ENCODE measurements around the gene DPY19L1.
A peak's percentile ranks its signal among the peaks of the same experiment; 100 is the strongest.
"Not testable (repeated sequence)": the region's sequence is repeated elsewhere in the genome, so short reads cannot be mapped to it uniquely, and the experiment has no call there.

DPY19L1 gene

DNA sequence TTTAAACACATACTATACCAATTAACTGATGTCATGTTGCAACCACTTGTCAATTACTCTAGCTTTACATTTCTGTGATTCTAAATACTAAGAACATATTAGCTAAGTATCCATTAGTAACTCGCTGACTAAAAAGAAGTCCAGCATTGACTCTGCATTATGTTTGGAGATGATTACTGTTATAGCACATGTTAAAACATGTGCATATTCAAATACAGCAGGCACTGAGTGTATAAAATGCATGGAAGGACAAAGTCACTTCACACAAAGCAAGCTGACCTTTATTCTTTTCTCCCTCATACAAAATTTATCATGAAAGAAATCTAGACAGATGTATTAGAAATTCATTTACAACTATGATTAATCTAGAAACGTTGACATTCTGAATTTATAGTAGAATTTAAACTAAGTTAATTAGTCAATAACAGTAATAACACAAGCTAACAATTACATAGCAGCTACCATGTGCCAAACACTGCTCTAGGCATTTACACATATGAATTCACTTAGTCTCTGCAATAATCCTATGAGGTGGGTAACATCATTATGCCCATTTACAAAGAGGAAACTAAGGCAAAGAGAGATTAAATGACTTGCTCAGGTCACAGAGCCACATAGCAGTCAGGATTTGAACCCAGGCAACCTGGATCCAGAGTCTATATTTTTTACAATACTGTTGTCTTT, 48.7 kb downstream of the DPY19L1 start:
- not testable (repeated sequence) for DNase-seq (ENCODE audit: low read depth)

DNA sequence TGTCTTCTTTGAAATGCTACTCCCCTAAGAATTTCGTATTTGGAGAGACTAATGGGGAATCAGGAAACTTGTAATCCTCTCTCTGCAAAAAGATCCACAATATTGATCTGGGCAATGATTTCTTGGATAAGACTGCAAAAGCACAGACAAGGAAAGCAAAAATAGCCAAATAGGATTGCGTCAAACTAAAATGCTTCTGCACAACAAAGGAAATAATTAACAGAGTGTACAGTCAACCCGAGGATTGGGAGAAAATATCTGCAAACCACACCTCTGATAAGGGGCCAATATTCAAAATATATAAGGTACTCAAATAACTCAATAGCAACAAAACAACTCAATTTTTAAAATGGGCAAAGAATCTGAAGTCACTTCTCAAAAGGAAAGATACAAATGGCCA, 52.1 kb downstream of the DPY19L1 start:
- DNase-seq (ENCODE audit: low read depth), result not testable (repeated sequence)

DNA sequence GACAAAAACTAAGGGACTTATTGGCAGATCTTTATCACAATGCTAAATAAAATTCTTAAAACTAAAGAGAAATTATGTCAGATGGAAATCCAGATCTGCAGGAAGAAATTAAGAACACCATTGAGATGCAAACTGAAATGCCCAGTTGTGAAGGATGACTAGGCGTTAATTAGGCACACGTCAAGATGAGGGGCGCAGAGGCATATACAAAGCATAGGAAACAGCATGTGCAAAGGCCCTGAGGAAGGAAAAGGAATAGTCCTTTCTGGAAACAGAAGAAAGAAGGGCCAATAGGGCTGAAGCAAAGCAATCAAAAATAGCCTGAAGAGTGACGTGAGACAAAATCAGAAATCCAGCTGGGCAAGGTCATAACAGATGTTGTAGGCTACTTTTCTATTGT, 53.1 kb downstream of the DPY19L1 start:
- DNase-seq (ENCODE audit: low read depth), result not testable (repeated sequence)

DNA sequence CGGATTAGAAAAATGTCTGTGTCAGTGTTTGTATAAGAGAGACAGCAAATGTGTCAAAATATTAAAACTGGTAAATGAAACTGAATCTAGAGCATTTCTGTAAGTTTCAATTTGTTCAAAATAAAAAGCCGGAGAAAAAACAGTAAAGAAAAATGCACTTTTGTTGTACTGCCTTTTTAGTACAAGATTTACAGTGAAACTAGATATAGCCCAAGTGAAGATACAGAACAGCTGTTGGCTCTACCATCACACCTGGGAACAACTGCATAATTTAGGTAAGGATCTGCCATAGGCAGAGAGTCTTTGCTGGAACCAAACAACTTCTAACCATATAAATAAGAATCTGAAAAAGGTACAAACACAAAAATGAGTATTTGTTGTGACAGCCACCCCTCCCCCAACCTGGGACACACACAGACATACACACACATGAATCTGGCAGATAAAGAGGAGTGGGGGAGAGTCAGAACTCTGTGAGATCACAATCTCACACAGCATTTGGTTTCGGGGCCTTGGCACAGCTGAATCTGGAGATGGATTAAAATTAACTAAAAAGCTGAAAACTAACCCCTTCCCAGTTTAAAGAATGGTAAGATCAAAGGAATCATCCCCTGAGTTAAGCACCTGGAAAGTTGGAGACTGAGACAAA, 54.8 kb downstream of the DPY19L1 start:
- DNase-seq (ENCODE audit: low read depth), result no peak

DNA sequence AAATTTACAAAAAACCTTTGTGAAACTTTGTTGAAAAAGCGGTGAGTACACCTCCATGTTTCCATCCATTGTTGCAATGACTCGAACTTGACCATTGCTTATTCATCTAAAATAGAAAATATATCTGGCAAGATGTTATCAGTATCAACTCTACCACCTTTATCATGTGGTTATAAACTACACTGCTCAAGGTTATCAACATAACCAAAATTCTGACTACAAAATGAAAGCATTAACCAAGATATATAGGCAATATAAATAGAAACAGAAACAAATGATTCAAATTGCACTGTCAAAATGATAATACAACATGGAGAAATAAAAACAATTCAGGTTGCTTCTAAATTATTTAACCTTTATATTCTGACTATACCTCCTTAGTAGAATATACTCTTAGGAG, 58.2 kb downstream of the DPY19L1 start:
- not testable (repeated sequence) for DNase-seq (ENCODE audit: low read depth)

DNA sequence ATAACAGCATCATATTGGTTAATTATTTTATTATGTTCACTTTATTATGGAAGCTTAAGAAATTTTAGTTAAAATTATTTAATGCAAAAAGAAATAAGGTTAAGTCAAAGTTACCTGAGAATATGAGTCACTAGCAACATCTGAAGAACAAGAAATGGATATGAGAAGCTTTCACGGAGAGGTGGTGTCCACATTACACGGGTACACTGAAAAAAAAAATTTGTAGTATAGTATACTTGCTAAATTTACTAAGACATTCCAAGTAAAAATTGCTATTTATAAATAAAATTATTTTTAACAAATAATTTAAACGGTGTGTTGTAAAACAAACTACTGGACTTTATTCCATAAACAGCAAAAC, 63.9 kb downstream of the DPY19L1 start:
- DNase-seq (ENCODE audit: low read depth), result no peak

DNA sequence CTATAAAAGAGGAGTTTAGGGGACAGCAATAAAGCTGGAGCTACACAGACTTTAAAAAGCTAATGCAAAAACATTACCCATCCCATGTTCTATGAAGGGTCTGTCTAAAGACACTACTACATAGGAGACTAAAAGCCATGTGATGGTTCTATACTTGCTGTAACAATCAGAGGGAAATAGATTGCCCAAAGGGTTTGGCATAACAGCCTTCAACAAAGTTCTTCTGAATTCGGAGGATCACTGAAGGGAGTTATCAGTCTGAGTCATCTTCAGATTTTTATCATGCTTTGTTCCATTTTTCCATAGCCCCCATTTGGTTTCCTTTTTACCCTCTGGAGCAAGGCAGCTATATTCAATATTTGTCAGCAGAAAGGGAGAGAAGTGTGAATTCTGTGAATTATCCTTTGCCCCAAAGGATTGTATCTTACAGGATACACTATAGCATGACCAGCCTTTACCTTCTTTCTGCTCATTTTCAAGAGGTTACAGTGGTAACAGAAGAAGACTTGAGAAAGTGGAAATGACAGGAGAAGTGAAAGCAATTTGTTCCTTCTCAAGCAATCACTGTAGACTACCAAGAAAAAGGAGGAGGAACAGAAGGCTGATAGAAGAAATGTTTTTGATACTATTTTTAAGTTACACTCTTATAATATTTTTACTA, 64.4 kb downstream of the DPY19L1 start:
- not testable (repeated sequence) for DNase-seq (ENCODE audit: low read depth)

DNA sequence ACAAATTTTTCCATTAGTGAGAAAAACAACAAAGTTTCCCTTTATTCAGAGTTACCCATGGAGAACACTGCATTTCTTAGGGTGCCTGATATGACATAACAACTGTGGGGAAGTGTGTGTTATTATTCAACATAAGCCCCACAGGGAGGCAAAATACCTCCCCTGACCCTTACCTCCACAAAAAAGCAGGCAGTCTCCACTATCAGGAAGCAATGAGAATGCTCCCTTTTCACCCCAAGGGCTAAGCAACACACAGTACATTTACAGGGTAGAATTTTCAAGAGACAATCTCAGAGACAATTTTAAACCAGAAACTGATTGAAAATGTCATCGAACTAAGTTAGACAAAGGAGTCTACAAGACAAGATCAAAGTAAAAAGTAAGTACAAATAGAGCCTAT, 69.5 kb downstream of the DPY19L1 start:
- DNase-seq (ENCODE audit: low read depth), result not testable (repeated sequence)

DNA sequence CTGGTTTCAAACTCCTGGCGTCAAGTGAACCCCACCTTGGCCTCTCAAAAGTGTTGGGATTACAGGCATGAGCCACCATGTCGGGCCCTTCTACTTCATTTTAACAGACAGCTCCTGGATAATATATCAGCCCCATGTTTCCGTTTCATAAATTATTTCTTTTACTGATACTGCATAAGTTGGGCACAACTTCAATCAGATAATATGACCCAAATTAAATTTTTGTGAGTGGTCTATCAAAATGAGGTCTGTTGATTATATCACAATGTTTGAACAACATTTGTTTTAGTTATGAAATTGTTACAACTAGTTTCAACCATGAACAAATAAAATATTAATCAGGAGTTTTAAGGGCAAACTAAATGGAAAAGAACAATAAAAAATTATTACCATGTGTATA, 70.8 kb downstream of the DPY19L1 start:
- DNase-seq (ENCODE audit: low read depth), result not testable (repeated sequence)

DNA sequence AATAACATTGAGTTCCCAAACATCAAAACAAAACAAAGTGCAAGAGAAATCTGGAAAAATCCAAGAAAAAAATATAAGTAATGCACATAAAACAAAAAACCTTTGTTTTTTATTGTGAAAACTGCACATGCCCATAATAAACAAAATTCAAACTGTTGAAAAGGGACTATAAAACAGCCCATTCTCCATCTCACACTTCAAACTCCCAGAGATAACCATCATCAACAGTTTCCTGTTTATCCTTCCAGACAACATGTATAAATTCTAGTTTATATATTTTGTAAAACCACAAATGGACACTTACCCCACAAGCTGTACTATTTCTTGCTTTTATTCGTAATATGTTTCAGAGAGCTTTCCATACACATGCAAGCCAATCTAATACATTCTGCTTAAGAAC, 79.3 kb downstream of the DPY19L1 start:
- no peak for DNase-seq (ENCODE audit: low read depth)

DNA sequence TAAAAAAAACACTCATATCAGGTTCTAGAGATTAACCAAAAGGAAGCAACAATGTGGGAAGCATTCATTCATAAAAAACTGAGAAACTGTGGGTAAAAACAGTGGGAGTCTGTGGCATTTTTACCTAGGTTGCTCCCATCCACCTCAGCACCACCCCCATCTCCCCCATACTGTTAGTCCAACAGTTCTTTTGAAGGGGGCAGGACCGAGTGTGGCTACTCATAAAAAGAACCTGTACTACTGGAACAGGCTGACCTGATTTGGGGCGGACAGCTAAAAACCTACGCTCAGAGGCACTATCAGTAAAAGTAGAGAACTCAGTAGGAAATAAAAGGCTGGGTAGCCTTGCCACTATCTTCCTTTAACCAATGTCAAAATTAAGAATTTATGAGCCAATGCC, 84.5 kb downstream of the DPY19L1 start:
- DNase-seq (ENCODE audit: low read depth), result no peak

DNA sequence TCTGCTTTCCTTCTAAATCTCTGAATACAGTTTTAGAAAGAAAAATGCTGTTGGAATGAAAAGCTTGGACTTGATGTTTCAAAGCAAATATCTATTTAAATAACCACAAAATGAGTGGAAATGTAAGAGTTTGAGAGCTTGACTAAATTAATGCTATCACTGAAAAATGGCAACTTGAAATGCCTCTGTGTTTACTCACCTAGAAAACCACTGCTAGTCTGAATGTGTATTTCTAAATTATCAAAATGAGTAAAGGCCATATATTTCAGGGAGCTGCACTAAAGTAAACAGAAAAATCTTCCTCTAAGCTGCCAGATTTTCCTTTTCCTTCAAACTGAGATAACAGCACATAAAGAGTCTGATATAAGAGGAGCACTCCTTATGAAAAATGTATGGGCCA, 87.9 kb downstream of the DPY19L1 start:
- DNase-seq (ENCODE audit: low read depth), result no peak

DNA sequence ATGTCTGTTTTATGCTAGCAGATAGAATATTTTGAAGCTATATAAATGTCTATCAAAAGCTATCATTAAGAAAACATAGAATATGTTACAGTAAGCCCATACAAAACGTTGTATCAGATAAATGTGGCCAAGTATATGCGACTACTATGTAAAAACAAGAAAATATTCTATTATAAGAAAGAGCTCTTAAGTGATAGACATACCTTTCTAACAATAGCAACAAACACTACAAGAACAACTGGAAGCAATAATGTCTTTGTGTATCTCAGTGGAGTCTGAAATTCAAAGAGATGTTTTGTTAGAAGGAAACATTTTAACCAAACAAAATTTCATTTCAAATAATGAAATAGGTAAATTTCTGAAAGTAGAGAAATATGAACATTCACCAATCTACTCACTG, 89.9 kb downstream of the DPY19L1 start:
- DNase-seq (ENCODE audit: low read depth), result not testable (repeated sequence)

DNA sequence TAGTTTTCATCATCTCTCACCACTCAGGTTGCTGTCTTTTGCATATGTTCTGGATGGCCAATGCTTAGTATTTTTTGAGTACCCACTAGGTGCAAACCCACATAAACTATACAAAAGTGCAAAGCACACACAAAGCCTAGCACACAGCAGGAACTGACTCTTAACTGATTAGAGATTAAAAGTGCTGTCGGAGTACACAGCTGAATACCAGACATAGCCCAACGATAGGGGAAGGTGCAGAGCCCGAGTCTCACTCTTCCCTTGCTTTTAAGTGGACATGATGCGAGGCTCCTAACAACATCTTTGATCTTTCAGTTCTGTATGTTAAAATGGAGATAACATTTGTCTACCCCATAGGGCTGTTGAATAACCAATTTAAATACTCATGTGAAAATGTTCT, 90.8 kb downstream of the DPY19L1 start:
- no peak for DNase-seq (ENCODE audit: low read depth)

DNA sequence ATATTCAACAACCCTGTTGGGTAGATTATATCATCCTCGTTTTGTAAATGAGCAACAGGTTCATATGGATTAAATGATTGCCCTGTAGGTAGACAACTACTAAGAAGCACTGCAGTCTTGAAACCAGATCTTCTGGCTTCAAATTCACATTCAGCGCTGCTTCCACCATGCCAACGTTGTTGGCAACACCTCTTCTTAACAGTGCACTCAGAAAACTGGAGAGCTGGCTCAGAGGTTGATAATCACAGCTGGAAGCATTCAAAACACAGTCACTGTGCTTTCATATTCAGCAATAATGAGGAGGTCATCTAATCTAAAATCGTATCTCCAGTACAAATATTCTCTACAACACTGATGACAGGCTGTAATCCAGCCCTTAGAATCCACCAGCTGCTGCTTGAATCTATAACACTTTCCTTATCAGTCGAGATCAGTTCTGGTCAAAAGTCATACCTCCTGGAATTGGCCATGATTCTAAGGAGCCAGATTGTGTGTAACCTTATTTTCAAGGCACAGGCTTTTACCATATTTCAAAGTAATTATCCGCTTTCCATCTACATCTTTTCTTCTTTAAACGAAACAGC, 91.3 kb downstream of the DPY19L1 start:
- DNase-seq (ENCODE audit: low read depth), result not testable (repeated sequence)

DNA sequence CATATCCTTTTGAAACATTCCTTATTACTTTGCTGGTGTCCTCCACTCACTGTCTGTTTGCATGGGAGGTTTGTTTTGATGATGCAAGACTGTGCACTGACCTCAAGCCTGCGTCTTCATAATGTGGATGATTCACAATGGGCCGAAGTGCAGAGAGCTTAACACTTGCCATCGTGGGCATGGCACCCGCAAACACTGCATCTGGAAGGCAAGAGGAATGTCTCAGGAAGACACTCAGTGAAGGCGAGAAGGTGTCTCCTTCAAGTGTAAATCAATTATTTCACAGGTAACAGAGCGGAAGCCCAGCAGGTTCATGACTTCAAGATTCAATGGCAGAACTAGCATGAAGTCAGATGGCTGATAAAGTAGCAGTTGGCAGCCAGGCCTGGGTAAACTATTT, 98.1 kb downstream of the DPY19L1 start:
- peak; percentile 40 for DNase-seq (ENCODE audit: low read depth)

DNA sequence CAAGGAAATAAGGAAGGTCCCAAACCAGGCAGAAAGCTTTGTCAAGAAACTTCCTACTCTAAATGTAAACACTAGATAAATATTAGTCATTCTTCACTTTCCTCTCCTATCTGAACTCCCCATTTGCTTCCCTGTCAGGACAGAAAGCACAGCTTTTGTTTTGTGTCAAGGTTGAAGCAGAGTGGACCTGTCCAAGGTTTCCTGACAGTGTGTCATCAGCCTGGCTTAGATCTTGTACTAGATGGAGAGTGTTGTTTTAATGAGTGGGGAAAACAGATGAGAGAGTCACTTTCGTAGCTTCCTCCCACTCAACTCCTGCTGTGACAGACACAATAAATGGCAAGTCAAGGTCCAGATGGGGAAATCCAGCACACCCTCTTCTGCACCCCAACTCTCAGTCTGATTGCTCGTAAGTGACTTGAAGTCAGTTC, 101.5 kb downstream of the DPY19L1 start:
- not testable (repeated sequence) for DNase-seq (ENCODE audit: low read depth)

DNA sequence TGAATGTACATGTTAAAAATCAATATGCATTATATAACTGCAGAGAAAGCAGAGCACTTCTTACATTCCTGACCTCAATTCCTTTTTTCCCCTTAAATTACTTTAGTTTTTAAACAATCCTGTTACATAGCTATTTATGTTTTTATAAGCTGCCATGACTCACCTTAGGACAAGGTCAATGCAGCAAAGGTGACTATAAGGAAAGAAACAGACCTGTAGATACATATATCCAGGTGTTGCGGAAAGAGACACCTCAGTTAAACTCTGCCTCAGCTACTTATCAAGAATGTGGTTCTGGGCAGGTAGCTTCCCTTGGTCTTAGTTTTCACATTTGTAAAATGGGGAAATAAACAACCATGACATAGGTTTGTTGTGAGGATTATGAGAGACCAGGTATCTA, 105.5 kb downstream of the DPY19L1 start:
- DNase-seq (ENCODE audit: low read depth), result no peak

DNA sequence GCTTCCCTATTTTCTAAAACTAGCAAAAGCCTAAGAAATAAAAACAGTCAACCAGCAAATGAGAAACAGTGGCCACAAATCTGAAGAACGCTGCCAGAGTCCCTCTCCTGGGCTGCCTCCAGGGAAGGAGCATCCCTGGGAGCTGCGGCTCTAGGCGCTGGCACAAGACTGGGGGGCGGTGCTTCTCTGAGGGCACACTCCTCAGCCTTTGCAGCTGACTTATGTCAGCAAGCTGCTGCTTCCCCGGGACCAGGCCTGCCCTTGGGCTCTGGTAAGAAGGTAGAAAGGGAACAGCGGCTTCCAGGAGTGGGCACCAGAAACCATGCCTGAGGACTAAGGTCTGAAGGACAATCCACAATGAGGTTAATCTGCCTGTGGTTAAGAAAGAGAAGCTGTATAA, 107.5 kb downstream of the DPY19L1 start:
- DNase-seq (ENCODE audit: low read depth), result peak; percentile 3

DNA sequence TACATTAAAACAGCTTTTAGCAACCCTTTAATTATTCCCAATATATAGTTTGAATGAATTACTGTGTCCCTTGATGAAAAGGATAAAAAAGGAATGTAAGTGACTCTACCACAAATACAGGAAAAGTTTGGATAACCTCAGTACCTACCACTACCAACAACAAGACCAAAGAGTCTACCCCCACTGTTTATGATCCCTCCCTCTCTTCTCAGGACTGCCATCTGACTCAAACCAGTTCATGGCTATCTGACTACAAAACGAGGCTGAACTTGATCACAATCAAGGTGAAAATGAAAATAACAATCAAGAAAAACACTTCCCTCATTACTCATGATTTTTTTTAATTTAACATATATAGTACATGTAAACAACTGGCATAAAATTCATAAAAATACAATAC, 108.7 kb downstream of the DPY19L1 start:
- DNase-seq (ENCODE audit: low read depth), result no peak

DNA sequence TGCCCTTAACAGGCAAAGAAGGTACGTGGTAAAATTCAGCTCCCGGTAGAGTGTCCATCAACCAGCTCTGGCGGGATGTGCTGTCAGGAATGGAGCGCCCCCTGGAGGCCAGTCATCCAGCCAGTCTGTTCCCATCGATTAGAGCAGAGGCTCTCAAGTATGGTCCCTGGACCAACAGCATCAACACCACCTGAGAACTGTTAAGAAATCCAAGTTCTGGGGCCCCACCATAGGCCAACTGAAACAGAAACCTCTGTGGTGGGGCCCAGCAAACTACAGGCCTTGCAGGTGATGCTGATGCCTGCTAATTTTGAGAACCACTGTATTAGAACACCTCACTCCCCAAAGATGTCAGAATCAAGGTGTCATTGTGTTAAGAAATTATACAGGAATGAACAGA, 109.2 kb downstream of the DPY19L1 start:
- DNase-seq (ENCODE audit: low read depth), result no peak

DNA sequence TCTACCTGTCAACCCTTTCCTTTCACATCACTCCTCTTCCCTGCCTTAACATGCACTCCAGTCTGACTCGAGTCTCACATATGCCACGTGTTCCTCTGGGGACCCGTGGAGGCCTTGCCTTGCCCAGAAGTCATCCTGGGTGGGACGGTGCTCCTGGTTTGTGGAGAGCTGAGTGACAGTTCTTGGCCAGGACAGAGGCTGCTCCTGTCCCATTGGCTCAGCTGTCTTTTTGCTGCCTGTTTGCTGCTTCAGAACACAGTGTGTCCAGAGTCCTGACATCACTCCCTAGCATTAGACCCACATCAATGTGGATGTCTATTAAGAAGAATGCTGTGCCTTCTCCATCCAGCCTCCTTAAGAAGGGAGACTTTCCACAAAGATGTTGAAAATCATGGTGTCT, 116.8 kb downstream of the DPY19L1 start:
- DNase-seq (ENCODE audit: low read depth), result not testable (repeated sequence)

DNA sequence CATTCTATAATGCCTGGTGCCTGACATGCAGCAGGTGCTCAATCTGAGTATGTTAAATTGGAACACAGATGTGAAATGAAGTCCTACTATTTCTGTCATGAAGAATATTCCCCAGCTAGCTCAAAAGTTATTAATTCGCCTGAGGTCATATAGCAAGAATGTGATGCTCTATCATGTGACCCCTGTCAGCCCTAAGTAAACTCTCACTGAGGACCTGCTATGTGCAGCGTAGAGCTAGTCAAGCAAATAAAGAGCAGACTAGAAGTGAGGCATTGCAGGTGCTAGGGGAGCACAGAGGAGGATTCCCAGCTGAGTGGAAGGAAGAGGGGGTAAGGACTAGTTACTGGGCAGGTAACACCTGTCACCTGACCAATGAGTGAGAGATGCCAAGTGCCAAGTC, 118.2 kb downstream of the DPY19L1 start:
- not testable (repeated sequence) for DNase-seq (ENCODE audit: low read depth)

Measured in fibroblast of gingiva (primary cell).